Heart right ventricle (tissue), 16 donors: Measurements from ENCODE around the gene COQ10B. TPM values are rescaled to one million over a fixed set of nuclear protein-coding genes. Genes with fewer than 3 reads are reported as not detected.
"Not testable (repeated sequence)": the region's sequence is repeated elsewhere in the genome, so short reads cannot be mapped to it uniquely, and the experiment has no call there.

Source experiments
- ATAC-seq, 8 donors: fragments of 200-7000 bp; cut with Tn5 transposase; one replicate each; pipeline ENCODE4 v1.9.1; 2020; ENCODE audit warnings: mild to moderate bottlenecking in 8 of 8, moderate library complexity in 8 of 8, moderate number of reproducible peaks in 1 of 8
- DNase-seq, 2 donors: peaks; one replicate each; pipeline ENCODE4 v3.0.0-alpha.2; 2020
- H3K27ac ChIP-seq, 10 donors: fragments of 200-600 bp; sonication (generic) in 2 of 10; one replicate each; pipeline versions ENCODE4 v1.5.0 to v1.8.0; 2020 to 2022; ENCODE audit warnings: mild to moderate bottlenecking in 3 of 10
- H3K27me3 ChIP-seq, 7 donors: fragments of 200-600 bp; one replicate each; pipeline ENCODE4 v1.8.0; 2021 to 2022; ENCODE audit warnings: mild to moderate bottlenecking in 2 of 7
- H3K36me3 ChIP-seq, 9 donors: fragments of 200-600 bp; sonication (generic) in 1 of 9; one replicate each; pipeline versions ENCODE4 v1.5.0 to v1.8.0; 2020 to 2022; ENCODE audit warnings: mild to moderate bottlenecking in 2 of 9
- H3K4me1 ChIP-seq, 9 donors: fragments of 200-600 bp; sonication (generic) in 1 of 9; one replicate each; pipeline versions ENCODE4 v1.5.0 to v1.8.0; 2020 to 2022; ENCODE audit warnings: mild to moderate bottlenecking in 4 of 9
- H3K4me3 ChIP-seq, 10 donors: fragments of 200-600 bp; sonication (generic) in 2 of 10; one replicate each; pipeline versions ENCODE4 v1.5.0 to v1.8.0; 2020 to 2022; ENCODE audit warnings: mild to moderate bottlenecking in 7 of 10, moderate library complexity in 2 of 10
- H3K9me3 ChIP-seq, 11 donors: fragments of 200-600 bp in 10 of 11; sonication (generic) in 2 of 11; one replicate each; pipeline versions ENCODE4 v1.5.0 to v1.8.0; 2013 to 2022; ENCODE audit warnings: mild to moderate bottlenecking in 2 of 11, control low read depth in 1 of 11, moderate library complexity in 1 of 11
- whole genome bisulfite sequencing, 2 donors: extraction: QIAGEN DNeasy Blood & Tissue Kit; methylation state at CpG; one replicate each; pipeline ENCODE4 v1.1.7; 2013; ENCODE audit warnings: inconsistent platforms in 1 of 2; 5-methylcytosine and 5-hydroxymethylcytosine counted together
- intact Hi-C, 10 donors: fragments of 100-400 bp; cut with DNase I; formaldehyde crosslinking; loops; one replicate each; pipeline versions ENCODE4 v1.11.1 to v1.14.2; 2022
- polyA plus RNA-seq, 2 donors: library from polyadenylated mRNA; stranded (reverse); fragments of 200-250 nt; gene quantifications; one replicate each; pipeline ENCODE4 v1.2.3, GENCODE V29; 2013
- total RNA-seq, 10 donors: library from RNA; stranded (reverse); fragmentation: NEBNext Ultra II Directional in 3 of 10; extraction: Animal tissue kit (Norgen Biotek cat#: 25700) in 3 of 10; gene quantifications; one replicate each; pipeline versions ENCODE4 v1.2.1 to v1.2.4, GENCODE V29; 2021 to 2023
- TF ChIP-seq, protein P1 (sequence below), 9 donors: fragments of 200-600 bp; sonication (generic) in 2 of 9; IDR thresholded peaks; one replicate each; pipeline versions ENCODE4 v1.5.0 to v1.8.0; 2021 to 2022; ENCODE audit warnings: antibody characterized with exemption in 9 of 9, mild to moderate bottlenecking in 5 of 9, moderate library complexity in 1 of 9
- donor health status: Arrhythmogenic right ventricular cardiomyopathy.
- donor health status: ischemic (EF 13 %, LVEDD 7.1; RV severe dilation, severe dysfunction).
- donor health status: healthy with polysubstance abuse.
- donor health status: DM: no; HTN: yes; CAD: no.
- donor health status: DM: no; HTN: no; CAD: no.
- donor health status: ischemic (EF 25% LVEDD 6.9; RV normal size, moderate dysfunction).
- donor health status: ischemic (EF 25% LVEDD 5.7; RV mildly dilated, moderate dysfunction).
- donor health status: healthy.
- donor health status: DM: yes; HTN: yes; CAD: no.
- donor health status: Ischemic cardiomyopathy.
- donor health status: ischemic (EF 35%, LVEDD 5.7; RV mildly dilated, moderate dysfunction).
- donor health status: nonischemic (EF 11% LVEDD 7.7; RV severe dilation, severe dysfunction).
- donor health status: DM: yes; HTN: yes; CAD: no.
- donor health status: PGD.
- donor health status: ischemic (EF 29% LVEDD 5.4; RV normal size, mild dysfunction).
- donor health status: nonischemic (EF 23%, LVEDD 6.1; RV moderate dilation, normal function).

COQ10B gene
- total and polyA plus RNA-seq, 12 donors = 19.8 to 44.1 (median 32.7) TPM

- peak in 1 of 2 donors; percentile 26 for DNase-seq
- Histone ChIP-seq H3K27me3 (no peaks in the 10 kb centered on the region), H3K9me3 (no peaks in the 10 kb centered on the region), H3K4me3 (no peak overlapping the region), H3K36me3 (no peaks in the 10 kb centered on the region), H3K27ac (no peak overlapping the region), H3K4me1 (peaks cover 0 to 20% (median 18%) of the 10 kb centered on the region in 9 donors)
- TF ChIP-seq, protein P1, sequence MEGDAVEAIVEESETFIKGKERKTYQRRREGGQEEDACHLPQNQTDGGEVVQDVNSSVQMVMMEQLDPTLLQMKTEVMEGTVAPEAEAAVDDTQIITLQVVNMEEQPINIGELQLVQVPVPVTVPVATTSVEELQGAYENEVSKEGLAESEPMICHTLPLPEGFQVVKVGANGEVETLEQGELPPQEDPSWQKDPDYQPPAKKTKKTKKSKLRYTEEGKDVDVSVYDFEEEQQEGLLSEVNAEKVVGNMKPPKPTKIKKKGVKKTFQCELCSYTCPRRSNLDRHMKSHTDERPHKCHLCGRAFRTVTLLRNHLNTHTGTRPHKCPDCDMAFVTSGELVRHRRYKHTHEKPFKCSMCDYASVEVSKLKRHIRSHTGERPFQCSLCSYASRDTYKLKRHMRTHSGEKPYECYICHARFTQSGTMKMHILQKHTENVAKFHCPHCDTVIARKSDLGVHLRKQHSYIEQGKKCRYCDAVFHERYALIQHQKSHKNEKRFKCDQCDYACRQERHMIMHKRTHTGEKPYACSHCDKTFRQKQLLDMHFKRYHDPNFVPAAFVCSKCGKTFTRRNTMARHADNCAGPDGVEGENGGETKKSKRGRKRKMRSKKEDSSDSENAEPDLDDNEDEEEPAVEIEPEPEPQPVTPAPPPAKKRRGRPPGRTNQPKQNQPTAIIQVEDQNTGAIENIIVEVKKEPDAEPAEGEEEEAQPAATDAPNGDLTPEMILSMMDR (IDR thresholded peaks at IDR 0.05) = no peak
- ATAC-seq = no peak
- 85 to 87% methylated on average over 24 to 25 of the region's 25 CpGs for WGBS, 2 donors
- intact Hi-C loops = loop anchor here in 1 of 10 donors (5.0 kb wide), 1 partner anchor 47 kb away; the partner anchor contains the start of gene HSPD1
Measured at GRCh38 chr2:197450465-197450864, 2.9 kb upstream of the COQ10B start.

DNA sequence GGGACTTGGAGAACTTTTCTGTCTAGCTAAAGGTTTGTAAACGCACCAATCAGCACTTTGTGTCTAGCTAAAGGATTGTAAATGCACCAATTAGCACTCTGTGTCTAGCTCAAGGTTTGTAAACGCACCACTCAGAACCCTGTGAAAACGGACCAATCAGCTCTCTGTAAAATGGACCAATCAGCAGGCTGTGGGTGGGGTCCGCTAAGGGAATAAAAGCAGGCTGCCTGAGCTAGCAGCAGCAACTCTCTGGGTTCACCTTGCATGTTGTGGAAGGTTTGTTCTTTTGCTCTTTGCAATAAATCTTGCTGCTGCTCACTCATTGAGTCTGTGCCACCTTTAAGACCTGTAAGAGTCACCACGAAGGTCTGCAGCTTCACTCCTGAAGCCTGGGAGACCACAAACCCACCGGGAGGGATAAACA is 2.4 kb upstream of the COQ10B start:
- H3K9me3 ChIP-seq, DNase-seq, H3K36me3 ChIP-seq, H3K27ac ChIP-seq, H3K4me3 ChIP-seq, H3K27me3 ChIP-seq, ATAC-seq: not testable (repeated sequence)
- H3K4me1 ChIP-seq = peaks cover 0 to 25% (median 20%) of the 10 kb centered on the region in 9 donors
- 85 to 89% methylated on average over 6 of the region's 6 CpGs for WGBS, 2 donors
- intact Hi-C loops = loop anchor here in 1 of 10 donors (5.0 kb wide), 1 partner anchor 46 kb away; the partner anchor contains the start of gene HSPD1

GRCh38 chr2:197452754-197453122 is 614 bp upstream of the COQ10B start:
- Histone ChIP-seq H3K27ac (peak overlapping the region; percentile 75 to 100 (median 98)), H3K36me3 (no peaks in the 10 kb centered on the region), H3K4me1 (peaks cover 0 to 36% (median 20%) of the 10 kb centered on the region in 9 donors), H3K9me3 (no peaks in the 10 kb centered on the region), H3K4me3 (peak overlapping the region; percentile 52 to 92 (median 74)), H3K27me3 (no peaks in the 10 kb centered on the region)
- DNase-seq (no peak), ATAC-seq (peak in 2 of 8 donors; percentile 36 to 44)
- TF ChIP-seq, protein P1 (IDR thresholded peaks at IDR 0.05) = no peak
- intact Hi-C loops = loop anchor here in 7 of 10 donors (1.0 to 5.0 kb wide), 4 partner anchors 17 to 47 kb away; partner anchors contain the start of genes SF3B1 (in 7 of the 7) and HSPD1 (in 3 of the 7)
- WGBS, 2 donors = 2 to 3% methylated on average over 11 of the region's 11 CpGs

GRCh38 chr2:197453914-197454398 is 604 bp downstream of the COQ10B start:
- Histone ChIP-seq H3K4me1 (peaks cover 0 to 48% (median 21%) of the 10 kb centered on the region in 9 donors), H3K27ac (peak overlapping the region; percentile 83 to 100 (median 98)), H3K9me3 (no peaks in the 10 kb centered on the region), H3K36me3 (peaks cover 0 to under 1% (median 0%) of the 10 kb centered on the region in 9 donors), H3K27me3 (no peaks in the 10 kb centered on the region), H3K4me3 (peak overlapping the region; percentile 49 to 92 (median 74))
- ATAC-seq = peak; percentile 60 to 86 (median 78)
- 1% methylated on average over 11 of the region's 11 CpGs for WGBS, 2 donors
- TF ChIP-seq, protein P1 (IDR thresholded peaks at IDR 0.05) = no peak
- DNase-seq = no peak
- intact Hi-C loops = loop anchor here in 7 of 10 donors (1.0 to 5.0 kb wide), 4 partner anchors 19 to 45 kb away; partner anchors contain the start of genes SF3B1 (in 7 of the 7) and HSPD1 (in 3 of the 7)

DNA sequence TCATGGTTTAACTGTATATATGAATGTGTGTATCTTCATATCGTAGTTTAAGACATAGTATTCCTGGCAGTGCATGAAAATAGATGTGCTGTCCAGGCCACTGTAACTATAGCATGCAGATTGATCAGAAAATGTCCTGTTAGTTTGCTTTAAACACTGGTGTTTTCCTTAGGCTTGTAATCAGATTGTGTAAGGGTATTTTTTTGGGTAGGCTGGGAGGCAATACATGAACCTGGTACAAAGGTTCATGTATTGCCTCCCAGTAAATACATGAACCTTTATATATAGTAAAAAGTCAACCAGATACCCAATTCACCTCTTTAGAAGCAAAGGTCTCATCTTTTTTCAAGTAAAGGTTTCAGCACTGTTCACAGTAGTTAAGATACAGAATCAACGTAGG is 1.6 kb downstream of the COQ10B start:
- ATAC-seq = no peak
- H3K27ac ChIP-seq = peak overlapping the region in 4 of 10 donors; percentile 99 to 100 (median 99)
- no peaks in the 10 kb centered on the region for H3K27me3 ChIP-seq
- DNase-seq = no peak
- H3K36me3 ChIP-seq = peaks cover 0 to 10% (median 0%) of the 10 kb centered on the region in 9 donors
- TF ChIP-seq, protein P1 (IDR thresholded peaks at IDR 0.05) = no peak
- 78 to 79% methylated on average over 2 of the region's 2 CpGs for WGBS, 2 donors
- intact Hi-C loops = loop anchor here in 2 of 10 donors (5.0 kb wide), 1 partner anchor 42 kb away; the partner anchor contains the start of gene HSPD1 (in 2 of the 2)
- H3K9me3 ChIP-seq = no peaks in the 10 kb centered on the region
- H3K4me3 ChIP-seq = peak overlapping the region in 8 of 10 donors; percentile 52 to 92 (median 74)
- peaks cover 3 to 58% (median 29%) of the 10 kb centered on the region in 9 donors for H3K4me1 ChIP-seq
